HepG2 (cell line): ENCODE measurements around the gene AEBP1. TPM values are rescaled to one million over a fixed set of nuclear protein-coding genes. Genes with fewer than 3 reads are reported as not detected.

ENCODE experiments used
- ATAD3A ChIP-seq: sonication (generic); formaldehyde crosslinking; IDR thresholded peaks from 2 replicates; pipeline ENCODE4 v1.4.0; 2020; ENCODE audit warnings: missing genetic modification reagents
- CENPT ChIP-seq: sonication (generic); formaldehyde crosslinking; IDR thresholded peaks from 2 replicates; pipeline ENCODE4 v1.8.0; 2022; ENCODE audit warnings: low read depth, mild to moderate bottlenecking, moderate library complexity, missing genetic modification reagents
- FOXA3 ChIP-seq: IDR thresholded peaks from 2 replicates; pipeline ENCODE4 v1.6.1; 2016; ENCODE audit warnings: missing genetic modification reagents, missing compliant biosample characterization
- HNRNPUL1 ChIP-seq: fragments of 200-400 bp; formaldehyde crosslinking; IDR thresholded peaks from 2 replicates; pipeline ENCODE4 v1.6.1; 2017; ENCODE audit warnings: low read depth, mild to moderate bottlenecking, low read length, moderate library complexity
- HOMEZ ChIP-seq: IDR thresholded peaks from 2 replicates; pipeline ENCODE4 v1.6.1; 2016; ENCODE audit warnings: low read depth
- KIAA2018 ChIP-seq: sonication (generic); formaldehyde crosslinking; IDR thresholded peaks from 2 replicates; pipeline ENCODE4 v1.5.0; 2020; ENCODE audit warnings: mild to moderate bottlenecking, missing genetic modification reagents, borderline replicate concordance
- MAFF ChIP-seq: IDR thresholded peaks from 2 replicates; pipeline ENCODE4 v1.6.1; 2011; ENCODE audit warnings: low read depth, low read length, improper control_type of control experiment
- MEIS1 ChIP-seq: sonication (generic); formaldehyde crosslinking; IDR thresholded peaks from 2 replicates; pipeline ENCODE4 v1.9.0; 2021; ENCODE audit warnings: mild to moderate bottlenecking, missing genetic modification reagents, moderate library complexity, borderline replicate concordance
- MTA1 ChIP-seq: sonication (generic); formaldehyde crosslinking; IDR thresholded peaks from 2 replicates; pipeline ENCODE4 v1.4.0; 2020; ENCODE audit warnings: missing genetic modification reagents, mild to moderate bottlenecking, borderline replicate concordance
- NFE2 ChIP-seq: sonication (generic); formaldehyde crosslinking; IDR thresholded peaks from 2 replicates; pipeline ENCODE4 v1.4.0; 2020; ENCODE audit warnings: missing genetic modification reagents
- ZNF207 ChIP-seq: fragments of 450-650 bp; IDR thresholded peaks from 2 replicates; pipeline ENCODE4 v1.6.1; 2016; ENCODE audit warnings: antibody characterized with exemption, borderline replicate concordance
- ZNF691 ChIP-seq: sonication (generic); formaldehyde crosslinking; IDR thresholded peaks from 2 replicates; pipeline ENCODE4 v1.4.0; 2020; ENCODE audit warnings: missing genetic modification reagents, low read depth, mild to moderate bottlenecking, borderline replicate concordance
- ZNF703 ChIP-seq: sonication (generic); formaldehyde crosslinking; IDR thresholded peaks from 2 replicates; pipeline ENCODE4 v1.5.1; 2020; ENCODE audit warnings: missing genetic modification reagents, mild to moderate bottlenecking, moderate library complexity, borderline replicate concordance
- ZNF720 ChIP-seq: sonication (generic); formaldehyde crosslinking; IDR thresholded peaks from 2 replicates; pipeline ENCODE4 v1.4.0; 2020; ENCODE audit warnings: missing genetic modification reagents
- ZSCAN9 ChIP-seq: IDR thresholded peaks from 2 replicates; pipeline ENCODE4 v1.6.1; 2016; ENCODE audit warnings: borderline replicate concordance
- polyA plus RNA-seq, 8 experiments: library from polyadenylated mRNA; depleted of rRNA in 3 of 8; stranded (reverse) in 7 of 8; unstranded in 1 of 8; fragments of >200 nt; fragmentation: Illumina TruSeq in 4 of 8; extraction: Trizol in 4 of 8; gene quantifications; 2 replicates each; pipeline versions ENCODE4 v1.2.1 to v1.2.3, GENCODE V29; 2011 to 2016; ENCODE audit warnings: low read depth in 4 of 8, missing spikeins in 1 of 8, mixed read lengths in 1 of 8; ENCODE audit not compliant: insufficient read depth in 1 of 8
- total RNA-seq, 5 experiments: library from RNA; depleted of rRNA; stranded (reverse); fragments of >200 nt; fragmentation: Illumina TruSeq; extraction: Trizol; gene quantifications; 2 replicates each; pipeline ENCODE4 v1.2.3, GENCODE V29; 2016; ENCODE audit warnings: low read depth in 1 of 5

AEBP1 gene
- total and polyA plus RNA-seq, 2 of the 13 experiments (the other 11 are each of a cell fraction or from before 2014, with no cell fraction given): 0.22 to 0.55 TPM

- TF ChIP-seq ZNF703 (CRISPR knock-in tag) (no peak), ZNF720 (CRISPR knock-in tag) (no peak), CENPT (no peak), KIAA2018 (CRISPR knock-in tag) (no peak), NFE2 (CRISPR knock-in tag) (no peak), HNRNPUL1 (no peak), ZSCAN9 (no peak), HOMEZ (peak; percentile 62; the same call in 1 of the 2 replicates), ZNF207 (no peak), MEIS1 (CRISPR knock-in tag) (0 out of 2 replicates have a peak, but pooled peaks have one; percentile 41), MTA1 (CRISPR knock-in tag) (no peak), ATAD3A (no peak), MAFF (no peak), FOXA3 (peak; percentile 87), ZNF691 (CRISPR knock-in tag) (0 out of 2 replicates have a peak, but pooled peaks have one; percentile 46)
Observed at GRCh38 chr7:44131173-44132029, 27.3 kb downstream of the AEBP1 start (continued).
